ENCODE results near the gene CIAO2B. TPM values are rescaled to one million over a fixed set of nuclear protein-coding genes. Genes with fewer than 3 reads are reported as not detected.

Gene CIAO2B
- total RNA-seq, 2 experiments from 2014 or later: 95.2 to 112 TPM

Other genes with a start within 250 kb of the CIAO2B start
- gene CMTM4, start 237.7 kb downstream of the CIAO2B start, total RNA-seq: under 1 TPM; 0.73 to 0.84 TPM
- 10 to 100 TPM; 53.9 to 65.9 TPM for gene DYNC1LI2, start 182.8 kb downstream of the CIAO2B start, total RNA-seq
- under 1 TPM; 0.15 to 0.27 TPM for gene TERB1, start 132.8 kb downstream of the CIAO2B start, total RNA-seq
- gene NAE1, start 103.4 kb downstream of the CIAO2B start, total RNA-seq: 10 to 100 TPM; 62.5 to 72.6 TPM
- not detected for gene CA7, start 90.0 kb downstream of the CIAO2B start, total RNA-seq
- gene PDP2, start 53.9 kb downstream of the CIAO2B start, total RNA-seq: 10 to 100 TPM; 20.8 to 21.4 TPM
- gene CDH16, start 15.5 kb downstream of the CIAO2B start, total RNA-seq: not detected
- gene RRAD, start 8.9 kb downstream of the CIAO2B start, total RNA-seq: under 1 TPM; 0.20 to 0.23 TPM
- gene CES2, start 1.1 kb upstream of the CIAO2B start, total RNA-seq: 10 to 100 TPM; 31.5 to 34.9 TPM
- 1 to 10 TPM; 5.9 to 6.4 TPM for gene CES3, start 26.9 kb upstream of the CIAO2B start, total RNA-seq
- 10 to 100 TPM; 28.9 to 30.5 TPM for gene CES4A, start 54.2 kb upstream of the CIAO2B start, total RNA-seq
- 100 to 1,000 TPM; 218 to 222 TPM for gene CBFB, start 94.7 kb upstream of the CIAO2B start, total RNA-seq
- 10 to 100 TPM; 15.2 to 19.0 TPM for gene PHAF1, start 175.5 kb upstream of the CIAO2B start, total RNA-seq
- 1 to 10 TPM; 7.1 to 7.2 TPM for gene B3GNT9, start 216.6 kb upstream of the CIAO2B start, total RNA-seq
- gene TRADD, start 225.5 kb upstream of the CIAO2B start, total RNA-seq: 10 to 100 TPM; 47.2 to 57.5 TPM
- 10 to 100 TPM; 35.7 to 46.6 TPM for gene FBXL8, start 225.6 kb upstream of the CIAO2B start, total RNA-seq
- 10 to 100 TPM; 49.6 to 58.1 TPM for gene HSF4, start 230.3 kb upstream of the CIAO2B start, total RNA-seq
- 10 to 100 TPM in 1 of 2 experiments, 1 to 10 TPM in 1; 8.9 to 13.3 TPM for gene NOL3, start 236.1 kb upstream of the CIAO2B start, total RNA-seq
- gene MATCAP1, start 249.6 kb upstream of the CIAO2B start, total RNA-seq: 10 to 100 TPM; 47.5 to 51.4 TPM

Data from activated CD4-positive, alpha-beta T cell treated with anti-CD3 and anti-CD28 coated beads, Interleukin-2, amount 10 ng/mL, durations not matched to agents 7 days and 5 days (primary cell).